ENCODE measurements around the gene WNT4.

DNA sequence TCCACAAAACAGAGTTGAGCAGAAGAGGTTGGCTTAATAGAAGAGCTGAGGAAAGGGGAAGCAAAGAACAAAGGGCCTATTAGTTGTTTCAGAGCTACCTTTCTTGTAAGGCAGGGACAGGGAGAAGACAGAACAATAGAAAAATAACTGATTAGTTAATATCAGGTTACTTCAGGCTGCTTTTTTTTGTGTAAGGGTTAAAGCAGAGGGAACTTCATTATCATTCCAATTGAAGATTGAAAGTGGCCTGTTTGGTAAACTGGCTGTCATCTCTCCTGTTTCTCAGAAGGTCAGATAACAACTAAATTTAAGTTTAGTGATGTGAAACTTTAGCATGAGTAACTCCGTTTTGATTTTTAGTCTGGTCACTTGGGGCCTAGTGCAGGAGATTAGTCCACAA lies 68.1 kb downstream of the WNT4 start:
- TF ChIP-seq, protein P1, sequence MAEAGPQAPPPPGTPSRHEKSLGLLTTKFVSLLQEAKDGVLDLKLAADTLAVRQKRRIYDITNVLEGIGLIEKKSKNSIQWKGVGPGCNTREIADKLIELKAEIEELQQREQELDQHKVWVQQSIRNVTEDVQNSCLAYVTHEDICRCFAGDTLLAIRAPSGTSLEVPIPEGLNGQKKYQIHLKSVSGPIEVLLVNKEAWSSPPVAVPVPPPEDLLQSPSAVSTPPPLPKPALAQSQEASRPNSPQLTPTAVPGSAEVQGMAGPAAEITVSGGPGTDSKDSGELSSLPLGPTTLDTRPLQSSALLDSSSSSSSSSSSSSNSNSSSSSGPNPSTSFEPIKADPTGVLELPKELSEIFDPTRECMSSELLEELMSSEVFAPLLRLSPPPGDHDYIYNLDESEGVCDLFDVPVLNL (CRISPR knock-in tag; IDR thresholded peaks at IDR 0.05; ENCODE audit: borderline replicate concordance, low read depth): no peak
- no peak for TF ChIP-seq TP53 (CRISPR knock-in tag; IDR thresholded peaks at IDR 0.05)
- TF ChIP-seq, protein P2, sequence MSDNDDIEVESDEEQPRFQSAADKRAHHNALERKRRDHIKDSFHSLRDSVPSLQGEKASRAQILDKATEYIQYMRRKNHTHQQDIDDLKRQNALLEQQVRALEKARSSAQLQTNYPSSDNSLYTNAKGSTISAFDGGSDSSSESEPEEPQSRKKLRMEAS (CRISPR knock-in tag; IDR thresholded peaks at IDR 0.05): no peak
- TF ChIP-seq, protein P3, sequence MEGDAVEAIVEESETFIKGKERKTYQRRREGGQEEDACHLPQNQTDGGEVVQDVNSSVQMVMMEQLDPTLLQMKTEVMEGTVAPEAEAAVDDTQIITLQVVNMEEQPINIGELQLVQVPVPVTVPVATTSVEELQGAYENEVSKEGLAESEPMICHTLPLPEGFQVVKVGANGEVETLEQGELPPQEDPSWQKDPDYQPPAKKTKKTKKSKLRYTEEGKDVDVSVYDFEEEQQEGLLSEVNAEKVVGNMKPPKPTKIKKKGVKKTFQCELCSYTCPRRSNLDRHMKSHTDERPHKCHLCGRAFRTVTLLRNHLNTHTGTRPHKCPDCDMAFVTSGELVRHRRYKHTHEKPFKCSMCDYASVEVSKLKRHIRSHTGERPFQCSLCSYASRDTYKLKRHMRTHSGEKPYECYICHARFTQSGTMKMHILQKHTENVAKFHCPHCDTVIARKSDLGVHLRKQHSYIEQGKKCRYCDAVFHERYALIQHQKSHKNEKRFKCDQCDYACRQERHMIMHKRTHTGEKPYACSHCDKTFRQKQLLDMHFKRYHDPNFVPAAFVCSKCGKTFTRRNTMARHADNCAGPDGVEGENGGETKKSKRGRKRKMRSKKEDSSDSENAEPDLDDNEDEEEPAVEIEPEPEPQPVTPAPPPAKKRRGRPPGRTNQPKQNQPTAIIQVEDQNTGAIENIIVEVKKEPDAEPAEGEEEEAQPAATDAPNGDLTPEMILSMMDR (IDR thresholded peaks at IDR 0.05): no peak
- TF ChIP-seq, protein P4, sequence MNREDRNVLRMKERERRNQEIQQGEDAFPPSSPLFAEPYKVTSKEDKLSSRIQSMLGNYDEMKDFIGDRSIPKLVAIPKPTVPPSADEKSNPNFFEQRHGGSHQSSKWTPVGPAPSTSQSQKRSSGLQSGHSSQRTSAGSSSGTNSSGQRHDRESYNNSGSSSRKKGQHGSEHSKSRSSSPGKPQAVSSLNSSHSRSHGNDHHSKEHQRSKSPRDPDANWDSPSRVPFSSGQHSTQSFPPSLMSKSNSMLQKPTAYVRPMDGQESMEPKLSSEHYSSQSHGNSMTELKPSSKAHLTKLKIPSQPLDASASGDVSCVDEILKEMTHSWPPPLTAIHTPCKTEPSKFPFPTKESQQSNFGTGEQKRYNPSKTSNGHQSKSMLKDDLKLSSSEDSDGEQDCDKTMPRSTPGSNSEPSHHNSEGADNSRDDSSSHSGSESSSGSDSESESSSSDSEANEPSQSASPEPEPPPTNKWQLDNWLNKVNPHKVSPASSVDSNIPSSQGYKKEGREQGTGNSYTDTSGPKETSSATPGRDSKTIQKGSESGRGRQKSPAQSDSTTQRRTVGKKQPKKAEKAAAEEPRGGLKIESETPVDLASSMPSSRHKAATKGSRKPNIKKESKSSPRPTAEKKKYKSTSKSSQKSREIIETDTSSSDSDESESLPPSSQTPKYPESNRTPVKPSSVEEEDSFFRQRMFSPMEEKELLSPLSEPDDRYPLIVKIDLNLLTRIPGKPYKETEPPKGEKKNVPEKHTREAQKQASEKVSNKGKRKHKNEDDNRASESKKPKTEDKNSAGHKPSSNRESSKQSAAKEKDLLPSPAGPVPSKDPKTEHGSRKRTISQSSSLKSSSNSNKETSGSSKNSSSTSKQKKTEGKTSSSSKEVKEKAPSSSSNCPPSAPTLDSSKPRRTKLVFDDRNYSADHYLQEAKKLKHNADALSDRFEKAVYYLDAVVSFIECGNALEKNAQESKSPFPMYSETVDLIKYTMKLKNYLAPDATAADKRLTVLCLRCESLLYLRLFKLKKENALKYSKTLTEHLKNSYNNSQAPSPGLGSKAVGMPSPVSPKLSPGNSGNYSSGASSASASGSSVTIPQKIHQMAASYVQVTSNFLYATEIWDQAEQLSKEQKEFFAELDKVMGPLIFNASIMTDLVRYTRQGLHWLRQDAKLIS (CRISPR knock-in tag; IDR thresholded peaks at IDR 0.05; ENCODE audit: borderline replicate concordance): no peak
- TF ChIP-seq AR (CRISPR knock-in tag; IDR thresholded peaks at IDR 0.05): no peak
- no peak for TF ChIP-seq USF1 (CRISPR knock-in tag; IDR thresholded peaks at IDR 0.05)
- TF ChIP-seq, protein P5, sequence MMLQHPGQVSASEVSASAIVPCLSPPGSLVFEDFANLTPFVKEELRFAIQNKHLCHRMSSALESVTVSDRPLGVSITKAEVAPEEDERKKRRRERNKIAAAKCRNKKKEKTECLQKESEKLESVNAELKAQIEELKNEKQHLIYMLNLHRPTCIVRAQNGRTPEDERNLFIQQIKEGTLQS (CRISPR knock-in tag; conservative IDR thresholded peaks at IDR 0.05): no peak
- no peak for TF ChIP-seq USF2 (CRISPR knock-in tag; IDR thresholded peaks at IDR 0.05)
- TF ChIP-seq NR3C1 (CRISPR knock-in tag; conservative IDR thresholded peaks at IDR 0.05; ENCODE audit: low read depth): no peak
- TF ChIP-seq CREB1 (CRISPR knock-in tag; IDR thresholded peaks at IDR 0.05): no peak

Measured in WTC11 (cell line).